Measurements from ENCODE around the gene BMP8B. TPM values are rescaled to one million over a fixed set of nuclear protein-coding genes. Genes with fewer than 3 reads are reported as not detected.
"Not testable (repeated sequence)": the region's sequence is repeated elsewhere in the genome, so short reads cannot be mapped to it uniquely, and the experiment has no call there.

The BMP8B gene
- total and polyA plus RNA-seq, 2 of the 8 experiments (the other 6 are each of a cell fraction or from before 2014, with no cell fraction given), result 0.37 to 0.50 TPM

DNA sequence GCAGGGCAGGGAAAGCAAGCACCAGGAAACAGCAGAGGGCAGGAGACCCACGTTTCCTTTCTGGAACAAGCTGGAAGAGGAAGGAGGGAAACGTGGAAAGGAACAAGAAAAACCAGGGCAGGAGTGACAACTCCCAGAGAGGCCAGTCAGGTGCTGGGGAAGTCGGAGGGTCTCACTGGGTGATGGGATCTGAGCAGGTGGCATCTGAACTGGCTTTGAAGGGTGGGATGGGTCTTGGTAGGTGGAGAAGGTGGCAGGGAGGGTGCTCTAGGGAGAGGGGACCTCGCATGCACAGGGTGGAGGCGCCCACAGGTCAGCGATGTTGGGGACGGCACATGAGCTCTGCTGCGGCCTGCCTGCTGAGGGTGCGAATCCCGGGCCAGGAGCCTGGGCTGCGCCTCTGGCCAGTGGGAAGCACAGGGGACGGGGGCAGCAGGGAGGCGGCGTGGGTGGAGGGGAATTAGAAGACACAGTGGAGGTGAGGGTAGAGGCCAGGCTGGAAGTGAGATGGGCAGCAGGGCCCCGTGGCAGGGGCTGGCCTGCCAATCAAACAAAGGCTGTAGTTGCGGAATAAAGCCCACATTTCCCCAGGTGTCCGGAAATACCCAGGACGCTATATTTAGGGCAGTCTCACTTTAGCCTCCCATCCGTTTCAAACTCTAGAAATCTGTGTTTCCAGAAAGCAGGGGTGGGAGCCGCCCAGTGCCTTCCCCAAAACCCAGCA is 12.8 kb downstream of the BMP8B start:
- H3K18ac ChIP-seq (ENCODE audit: extremely low read depth, low read length); H3K36me3 ChIP-seq (ENCODE audit: control insufficient read depth in 2 of 4, insufficient read depth in 4 of 4, low read length in 3 of 4); POLR2A ChIA-PET (ENCODE audit: partially characterized antibody); DNase-seq (ENCODE audit: low read depth in 1 of 2, low spot score in 2 of 2); H4K91ac ChIP-seq (replicated peaks; ENCODE audit: insufficient read length, low read length); H3K14ac ChIP-seq (ENCODE audit: insufficient read length); H3K27ac ChIP-seq (ENCODE audit: low read depth, low read length); H3K79me2 ChIP-seq (ENCODE audit: control insufficient read depth in 1 of 2, insufficient read depth in 2 of 2, low read length in 2 of 2); H2BK15ac ChIP-seq (ENCODE audit: low read length); H2BK5ac ChIP-seq (ENCODE audit: low read depth, low read length); H3K4me1 ChIP-seq (replicated peaks in 1 of 4; ENCODE audit: control insufficient read depth in 3 of 4, insufficient read depth in 4 of 4, low read length in 3 of 4); H3K4me3 ChIP-seq (ENCODE audit: extremely low read depth in 1 of 4, insufficient read depth in 2 of 4, low read depth in 3 of 4, low read length in 4 of 4); H3K9ac ChIP-seq (replicated peaks in 1 of 4; ENCODE audit: extremely low read depth in 1 of 4, low read depth in 3 of 4, low read length in 3 of 4); H4K20me1 ChIP-seq (replicated peaks in 1 of 2; ENCODE audit: control insufficient read depth in 1 of 2, insufficient read depth in 2 of 2, low read length in 2 of 2); H3K4me2 ChIP-seq (ENCODE audit: insufficient read depth in 1 of 2, low read depth in 2 of 2, low read length in 2 of 2); FAIRE-seq; H3K56ac ChIP-seq (replicated peaks; ENCODE audit: insufficient read length, low read depth, low read length); H2AFZ ChIP-seq (ENCODE audit: low read length); H4K5ac ChIP-seq (ENCODE audit: insufficient read length, low read depth, low read length); H3K23ac ChIP-seq (ENCODE audit: insufficient read length); H3K9me3 ChIP-seq (ENCODE audit: insufficient read depth in 2 of 2, low read depth in 1 of 2, low read length in 1 of 2); H2AK5ac ChIP-seq (ENCODE audit: low read depth, low read length); H2BK12ac ChIP-seq (ENCODE audit: low read depth, low read length); H3K79me1 ChIP-seq (ENCODE audit: low read depth, low read length); H3K4ac ChIP-seq (replicated peaks; ENCODE audit: insufficient read length, low read depth, low read length); H3K23me2 ChIP-seq (ENCODE audit: low read depth, low read length); H4K8ac ChIP-seq (ENCODE audit: extremely low read depth, insufficient read depth, low read length); H2BK120ac ChIP-seq (replicated peaks; ENCODE audit: low read depth, low read length); H2BK20ac ChIP-seq (ENCODE audit: low read length): not testable (repeated sequence)
- H3K27me3 ChIP-seq (replicated peaks in 1 of 4; ENCODE audit: control insufficient read depth in 3 of 4, extremely low read depth in 1 of 4, insufficient read depth in 3 of 4, low read length in 3 of 4), result peaks cover 1 to 14% (median 6%) of the 10 kb centered on the region in 4 experiments; a peak in 6 of 7 replicates
- CTCF ChIA-PET (ENCODE audit: partially characterized antibody), result interaction anchor here (0.6 kb wide), 1 partner anchor 231 kb away, joined by 3 read pairs; no protein-coding TSS in a partner anchor
- WGBS, 2 experiments (ENCODE audit: extremely low coverage in 1 of 2, insufficient coverage in 1 of 2, insufficient read length in 1 of 2, insufficient replicate concordance in 2 of 2, low coverage in 1 of 2, low lambda C conversion rate in 2 of 2, missing lambda C conversion rate in 1 of 2), result 74% methylated on average over 7 of the region's 20 CpGs; no CpG with 5 or more reads in 1 of the 2 experiments

DNA sequence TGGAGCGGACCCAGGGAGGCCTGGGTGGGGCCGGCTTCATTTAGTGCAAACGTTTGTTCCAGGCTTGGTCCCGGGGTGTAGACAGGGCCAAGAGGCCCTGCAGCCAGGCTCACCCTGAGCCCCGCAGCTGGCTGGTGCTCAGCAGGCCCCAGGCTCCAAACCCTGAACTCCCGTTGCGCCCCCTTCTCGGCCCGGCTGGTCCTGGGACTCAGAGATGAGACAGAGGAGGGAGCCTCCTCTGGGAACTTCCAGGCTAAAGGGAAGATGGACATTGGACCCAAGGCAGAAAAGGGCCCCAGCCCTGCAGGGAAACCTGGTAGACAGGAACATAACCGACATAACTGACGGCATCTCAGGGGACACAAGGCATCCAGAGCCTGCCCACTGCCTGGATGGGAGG is 13.5 kb downstream of the BMP8B start:
- H2AFZ ChIP-seq (ENCODE audit: low read length); H2AK5ac ChIP-seq (ENCODE audit: low read depth, low read length); H3K23me2 ChIP-seq (ENCODE audit: low read depth, low read length); H2BK15ac ChIP-seq (ENCODE audit: low read length); H2BK120ac ChIP-seq (replicated peaks; ENCODE audit: low read depth, low read length); H3K9me3 ChIP-seq (ENCODE audit: insufficient read depth in 2 of 2, low read depth in 1 of 2, low read length in 1 of 2); H4K91ac ChIP-seq (replicated peaks; ENCODE audit: insufficient read length, low read length); H3K23ac ChIP-seq (ENCODE audit: insufficient read length); H3K79me2 ChIP-seq (ENCODE audit: control insufficient read depth in 1 of 2, insufficient read depth in 2 of 2, low read length in 2 of 2); H2BK12ac ChIP-seq (ENCODE audit: low read depth, low read length); H3K4ac ChIP-seq (replicated peaks; ENCODE audit: insufficient read length, low read depth, low read length); FAIRE-seq; H3K36me3 ChIP-seq (ENCODE audit: control insufficient read depth in 2 of 4, insufficient read depth in 4 of 4, low read length in 3 of 4); POLR2A ChIA-PET (ENCODE audit: partially characterized antibody); H3K56ac ChIP-seq (replicated peaks; ENCODE audit: insufficient read length, low read depth, low read length); H3K9ac ChIP-seq (replicated peaks in 1 of 4; ENCODE audit: extremely low read depth in 1 of 4, low read depth in 3 of 4, low read length in 3 of 4); H3K4me2 ChIP-seq (ENCODE audit: insufficient read depth in 1 of 2, low read depth in 2 of 2, low read length in 2 of 2); H4K5ac ChIP-seq (ENCODE audit: insufficient read length, low read depth, low read length); DNase-seq (ENCODE audit: low read depth in 1 of 2, low spot score in 2 of 2); H4K20me1 ChIP-seq (replicated peaks in 1 of 2; ENCODE audit: control insufficient read depth in 1 of 2, insufficient read depth in 2 of 2, low read length in 2 of 2); H3K79me1 ChIP-seq (ENCODE audit: low read depth, low read length); H3K27ac ChIP-seq (ENCODE audit: low read depth, low read length); H3K4me3 ChIP-seq (ENCODE audit: extremely low read depth in 1 of 4, insufficient read depth in 2 of 4, low read depth in 3 of 4, low read length in 4 of 4); H2BK5ac ChIP-seq (ENCODE audit: low read depth, low read length); H4K8ac ChIP-seq (ENCODE audit: extremely low read depth, insufficient read depth, low read length); H3K4me1 ChIP-seq (replicated peaks in 1 of 4; ENCODE audit: control insufficient read depth in 3 of 4, insufficient read depth in 4 of 4, low read length in 3 of 4); H3K14ac ChIP-seq (ENCODE audit: insufficient read length); H2BK20ac ChIP-seq (ENCODE audit: low read length); H3K18ac ChIP-seq (ENCODE audit: extremely low read depth, low read length): not testable (repeated sequence)
- H3K27me3 ChIP-seq (replicated peaks in 1 of 4; ENCODE audit: control insufficient read depth in 3 of 4, extremely low read depth in 1 of 4, insufficient read depth in 3 of 4, low read length in 3 of 4), result peaks cover 1 to 12% (median 8%) of the 10 kb centered on the region in 4 experiments; a peak in 6 of 7 replicates
- 96% methylated on average over 7 of the region's 11 CpGs; no CpG with 5 or more reads in 1 of the 2 experiments for WGBS, 2 experiments (ENCODE audit: extremely low coverage in 1 of 2, insufficient coverage in 1 of 2, insufficient read length in 1 of 2, insufficient replicate concordance in 2 of 2, low coverage in 1 of 2, low lambda C conversion rate in 2 of 2, missing lambda C conversion rate in 1 of 2)
- CTCF ChIA-PET (ENCODE audit: partially characterized antibody), result interaction anchor here (0.6 kb wide), 1 partner anchor 230 kb away, joined by 3 read pairs; no protein-coding TSS in a partner anchor
